Activated naive CD8-positive, alpha-beta T cell treated with anti-CD3 and anti-CD28 coated beads, Interleukin-2, amount 50 U/mL, for 24 hours (primary cell): Measurements from ENCODE around the gene ARID5B.
A peak's percentile ranks its signal among the peaks of the same experiment; 100 is the strongest.

Experiments used
- ATAC-seq: fragments of 150-1000 bp; cut with Tn5 transposase; one replicate; pipeline ENCODE4 v1.10.0; 2021
- DNase-seq: peaks from one replicate; pipeline ENCODE4 v3.0.0; 2021
- H3K27ac Mint-ChIP-seq: one replicate; pipeline ENCODE4 v1.8.0; 2021; ENCODE audit warnings: mild to moderate bottlenecking, mixed read lengths
- H3K27me3 Mint-ChIP-seq: one replicate; pipeline ENCODE4 v1.8.0; 2021; ENCODE audit warnings: mixed read lengths
- H3K36me3 Mint-ChIP-seq: one replicate; pipeline ENCODE4 v1.8.0; 2021; ENCODE audit warnings: low read depth, mixed read lengths
- H3K4me1 Mint-ChIP-seq: one replicate; pipeline ENCODE4 v1.8.0; 2021; ENCODE audit warnings: mixed read lengths
- H3K4me3 Mint-ChIP-seq: one replicate; pipeline ENCODE4 v1.8.0; 2021; ENCODE audit warnings: mild to moderate bottlenecking, moderate library complexity, mixed read lengths
- H3K9me3 Mint-ChIP-seq: one replicate; pipeline ENCODE4 v1.8.0; 2021; ENCODE audit warnings: mixed read lengths

ARID5B gene

DNA sequence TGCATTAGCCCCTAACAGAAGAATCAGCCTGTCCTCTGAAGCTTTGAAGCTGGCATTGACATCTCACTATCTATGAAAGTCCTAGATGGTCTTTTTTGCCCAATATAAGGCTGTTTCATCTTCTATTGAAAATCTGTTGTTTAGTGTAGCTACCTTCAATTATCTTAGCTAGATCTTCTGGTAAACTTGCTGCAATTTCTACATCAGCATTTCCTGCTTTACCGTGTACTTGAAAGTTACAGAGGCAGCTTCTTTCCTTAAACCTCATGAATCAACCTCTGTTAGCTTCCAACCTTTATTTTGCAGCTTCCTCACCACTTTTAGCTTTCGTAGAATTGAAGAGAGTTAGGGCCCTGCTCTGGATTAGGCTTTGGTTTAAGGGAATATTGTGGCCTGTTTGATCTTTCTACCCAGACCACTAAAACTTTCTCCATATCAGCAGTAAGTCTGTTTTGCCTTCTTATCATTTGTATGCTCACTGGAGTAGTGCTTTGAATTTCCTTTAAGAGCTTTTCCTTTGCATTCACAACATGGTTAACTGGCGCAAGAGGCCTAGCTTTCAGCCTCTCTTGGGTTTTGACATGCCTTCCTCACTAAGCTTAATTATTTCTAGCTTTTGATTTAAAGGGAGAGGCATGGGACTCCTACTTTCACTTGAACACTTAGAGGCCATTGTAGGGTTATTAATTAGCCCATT is 32.5 kb downstream of the ARID5B start:
- DNase-seq: no peak
- Mint-ChIP-seq H3K9me3 (peaks cover 3% of the 10 kb centered on the region), H3K27ac (peak overlapping the region; percentile 70), H3K36me3 (peaks cover 49% of the 10 kb centered on the region), H3K27me3 (no peaks in the 10 kb centered on the region), H3K4me3 (no peak overlapping the region), H3K4me1 (peaks cover 70% of the 10 kb centered on the region)
- no peak for ATAC-seq

DNA sequence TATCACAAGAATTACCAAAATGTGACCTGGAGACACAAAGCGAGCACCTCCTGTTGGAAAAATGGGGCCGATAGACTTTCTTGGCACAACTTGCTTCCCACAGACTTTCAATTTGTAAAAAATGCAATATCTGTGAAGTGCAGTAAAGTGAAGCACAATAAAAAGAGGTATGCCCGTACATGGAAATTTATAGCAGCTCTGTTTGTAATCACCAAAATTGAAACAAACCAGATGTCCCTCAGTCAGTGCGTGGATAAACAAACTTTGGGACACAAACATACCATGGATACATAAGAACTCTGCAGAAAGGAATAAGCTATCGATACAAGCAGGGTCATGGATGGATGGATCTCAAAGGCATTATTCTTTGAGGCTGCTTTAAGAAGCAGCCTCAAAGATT is 33.6 kb downstream of the ARID5B start:
- no peak overlapping the region for H3K4me3 Mint-ChIP-seq
- peak overlapping the region; percentile 53 for H3K27ac Mint-ChIP-seq
- H3K4me1 Mint-ChIP-seq: peaks cover 77% of the 10 kb centered on the region
- no peaks in the 10 kb centered on the region for H3K27me3 Mint-ChIP-seq
- ATAC-seq (no peak), DNase-seq (no peak)
- H3K36me3 Mint-ChIP-seq: peaks cover 40% of the 10 kb centered on the region
- H3K9me3 Mint-ChIP-seq: peaks cover 3% of the 10 kb centered on the region

DNA sequence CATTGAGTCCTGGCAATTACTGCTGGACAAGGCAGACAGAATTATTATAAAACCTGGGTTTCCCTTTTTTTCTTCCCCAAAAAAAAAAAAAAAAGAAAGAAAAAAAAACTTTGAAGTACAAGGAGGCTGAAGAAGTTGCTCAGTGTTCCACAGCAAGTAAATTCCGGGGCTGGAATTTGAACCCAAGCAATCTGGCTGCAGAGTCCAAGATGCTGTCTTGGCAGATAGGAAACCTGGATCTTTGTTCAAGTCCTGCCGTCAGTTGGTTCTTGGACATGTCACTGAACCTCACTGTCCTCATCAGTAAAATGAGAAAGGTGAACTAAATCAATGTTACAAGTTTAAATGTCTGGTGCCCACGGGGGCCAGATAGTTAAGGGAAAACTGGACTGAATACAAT is 35.3 kb downstream of the ARID5B start:
- H3K36me3 Mint-ChIP-seq: peaks cover 47% of the 10 kb centered on the region
- ATAC-seq (no peak), DNase-seq (no peak)
- peaks cover 88% of the 10 kb centered on the region for H3K4me1 Mint-ChIP-seq
- H3K4me3 Mint-ChIP-seq: no peak overlapping the region
- peak overlapping the region; percentile 95 for H3K27ac Mint-ChIP-seq
- no peaks in the 10 kb centered on the region for H3K27me3 Mint-ChIP-seq
- peaks cover 3% of the 10 kb centered on the region for H3K9me3 Mint-ChIP-seq

DNA sequence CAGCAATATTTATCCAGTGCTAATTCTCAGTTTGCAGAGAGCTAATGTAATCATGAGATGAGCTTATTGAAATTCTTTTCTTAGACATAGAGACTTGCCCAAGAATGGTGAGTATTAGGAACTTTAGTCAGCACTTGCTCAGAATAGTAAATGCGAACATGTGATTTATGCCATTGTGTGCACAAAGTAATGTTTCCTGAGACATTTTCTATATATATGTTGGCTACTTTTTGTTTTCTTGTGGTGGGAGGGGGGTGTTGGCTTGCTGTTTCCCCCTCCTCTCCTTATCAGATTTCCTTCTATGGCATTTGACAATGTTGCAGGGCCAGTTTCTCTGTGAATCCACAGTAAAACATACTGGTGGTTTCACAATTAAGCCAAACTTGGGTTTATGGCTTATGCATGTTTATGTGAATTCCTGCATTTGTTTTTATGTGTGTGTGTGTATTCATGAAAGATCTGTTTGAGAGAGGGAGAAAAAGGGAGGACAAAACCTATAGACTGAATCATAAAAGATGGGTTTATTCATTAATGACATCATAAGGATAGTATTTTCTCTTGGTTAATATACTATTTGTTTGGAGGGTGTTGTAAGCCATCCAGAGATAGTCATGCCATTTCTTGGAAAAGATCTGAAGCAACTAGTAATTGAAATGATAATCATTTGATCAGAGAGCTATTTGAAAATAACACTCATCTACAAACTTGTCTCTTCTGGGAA is 36.3 kb downstream of the ARID5B start:
- peaks cover 45% of the 10 kb centered on the region for H3K36me3 Mint-ChIP-seq
- H3K9me3 Mint-ChIP-seq: peaks cover 3% of the 10 kb centered on the region
- H3K27ac Mint-ChIP-seq: peak overlapping the region; percentile 95
- DNase-seq: no peak
- ATAC-seq: no peak
- H3K27me3 Mint-ChIP-seq: no peaks in the 10 kb centered on the region
- H3K4me1 Mint-ChIP-seq: peaks cover 90% of the 10 kb centered on the region
- H3K4me3 Mint-ChIP-seq: peak overlapping the region; percentile 62

DNA sequence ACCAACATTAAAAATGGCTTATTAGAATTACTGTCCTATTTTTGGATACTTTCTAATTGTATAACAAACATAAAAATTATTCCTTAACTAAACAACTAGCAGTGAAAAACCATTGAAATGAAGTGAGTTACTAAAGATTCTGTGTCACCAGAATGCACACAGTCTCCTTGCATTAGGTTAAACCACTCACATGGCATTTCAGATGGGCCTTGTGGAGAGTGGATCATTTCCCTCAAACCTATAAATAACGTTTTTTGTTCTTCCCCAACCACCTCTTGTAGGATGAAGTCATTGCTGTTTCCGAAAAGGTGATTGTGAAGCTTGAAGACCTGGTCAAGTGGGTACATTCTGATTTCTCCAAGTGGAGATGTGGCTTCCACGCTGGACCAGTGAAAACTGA is 38.4 kb downstream of the ARID5B start:
- peaks cover 45% of the 10 kb centered on the region for H3K36me3 Mint-ChIP-seq
- no peaks in the 10 kb centered on the region for H3K9me3 Mint-ChIP-seq
- DNase-seq: no peak
- peak overlapping the region; percentile 62 for H3K4me3 Mint-ChIP-seq
- H3K4me1 Mint-ChIP-seq: peaks cover 91% of the 10 kb centered on the region
- H3K27me3 Mint-ChIP-seq: no peaks in the 10 kb centered on the region
- peak overlapping the region; percentile 95 for H3K27ac Mint-ChIP-seq
- no peak for ATAC-seq

DNA sequence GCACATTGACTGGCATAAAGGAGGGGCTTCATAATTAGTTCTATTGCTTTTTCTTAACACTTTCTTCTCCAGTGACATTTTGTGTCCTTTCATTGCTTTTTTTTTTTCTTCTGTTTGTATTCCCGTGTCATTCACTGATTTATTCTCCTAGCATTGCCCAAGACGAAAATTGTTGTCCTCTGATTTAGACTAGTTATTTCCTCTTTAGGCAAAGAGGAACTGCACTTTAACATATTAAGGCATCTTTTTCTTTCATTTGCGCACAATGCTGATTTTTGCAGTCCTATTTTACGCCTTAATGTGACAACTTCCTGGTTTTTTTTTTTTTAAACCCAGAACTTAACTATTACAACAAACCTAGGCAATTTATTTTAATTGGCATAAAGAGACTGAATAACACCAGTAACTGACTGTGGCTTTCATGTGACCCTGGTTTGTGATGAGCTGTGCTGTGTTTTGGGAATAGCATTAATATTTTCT is 39.7 kb downstream of the ARID5B start:
- ATAC-seq (no peak), DNase-seq (no peak)
- Mint-ChIP-seq H3K4me1 (peaks cover 93% of the 10 kb centered on the region), H3K27me3 (no peaks in the 10 kb centered on the region), H3K4me3 (peak overlapping the region; percentile 71), H3K36me3 (peaks cover 47% of the 10 kb centered on the region), H3K9me3 (no peaks in the 10 kb centered on the region), H3K27ac (peak overlapping the region; percentile 98)

DNA sequence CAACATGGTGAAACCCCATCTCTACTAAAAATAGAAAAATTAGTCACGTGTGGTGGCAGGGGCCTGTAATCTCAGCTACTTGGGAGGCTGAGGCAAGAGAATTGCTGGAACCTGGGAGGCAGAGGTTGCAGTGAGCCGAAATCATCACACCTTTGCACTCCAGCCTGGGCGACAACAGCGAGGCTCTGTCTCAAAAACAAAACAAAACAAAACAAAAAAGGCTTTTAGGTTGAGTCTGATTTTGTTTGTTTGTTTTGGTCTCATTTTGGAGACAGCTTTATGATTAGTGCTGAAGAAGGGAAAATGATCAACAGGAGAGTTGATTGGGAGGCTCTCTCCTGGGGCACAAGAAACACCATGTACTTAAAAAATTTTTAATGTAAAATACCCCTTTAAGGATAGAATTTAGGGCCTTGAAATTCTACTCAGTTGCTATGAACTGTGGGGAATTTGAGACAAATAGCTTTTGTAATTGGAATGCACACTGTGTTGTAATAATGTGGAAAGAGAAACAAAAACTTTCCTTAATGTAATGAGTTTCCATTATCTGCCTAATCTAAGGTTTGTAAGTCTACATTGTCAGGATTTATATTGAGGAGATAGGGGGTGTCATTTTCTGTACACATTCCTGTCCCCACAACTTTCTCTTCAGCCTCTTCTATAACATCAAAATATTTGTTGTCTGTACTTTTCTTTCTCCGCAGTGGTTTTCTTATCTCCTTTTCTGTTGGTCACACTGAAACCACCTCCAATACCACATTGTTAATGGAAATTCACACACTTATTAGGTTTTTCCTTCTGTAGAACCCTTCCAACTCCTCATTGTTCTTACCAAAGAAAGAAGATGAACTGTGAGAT is 41.3 kb downstream of the ARID5B start:
- DNase-seq: no peak
- peak overlapping the region; percentile 98 for H3K27ac Mint-ChIP-seq
- peaks cover 58% of the 10 kb centered on the region for H3K36me3 Mint-ChIP-seq
- ATAC-seq: peak; percentile 48
- peaks cover 81% of the 10 kb centered on the region for H3K4me1 Mint-ChIP-seq
- no peaks in the 10 kb centered on the region for H3K9me3 Mint-ChIP-seq
- no peaks in the 10 kb centered on the region for H3K27me3 Mint-ChIP-seq
- peak overlapping the region; percentile 71 for H3K4me3 Mint-ChIP-seq

DNA sequence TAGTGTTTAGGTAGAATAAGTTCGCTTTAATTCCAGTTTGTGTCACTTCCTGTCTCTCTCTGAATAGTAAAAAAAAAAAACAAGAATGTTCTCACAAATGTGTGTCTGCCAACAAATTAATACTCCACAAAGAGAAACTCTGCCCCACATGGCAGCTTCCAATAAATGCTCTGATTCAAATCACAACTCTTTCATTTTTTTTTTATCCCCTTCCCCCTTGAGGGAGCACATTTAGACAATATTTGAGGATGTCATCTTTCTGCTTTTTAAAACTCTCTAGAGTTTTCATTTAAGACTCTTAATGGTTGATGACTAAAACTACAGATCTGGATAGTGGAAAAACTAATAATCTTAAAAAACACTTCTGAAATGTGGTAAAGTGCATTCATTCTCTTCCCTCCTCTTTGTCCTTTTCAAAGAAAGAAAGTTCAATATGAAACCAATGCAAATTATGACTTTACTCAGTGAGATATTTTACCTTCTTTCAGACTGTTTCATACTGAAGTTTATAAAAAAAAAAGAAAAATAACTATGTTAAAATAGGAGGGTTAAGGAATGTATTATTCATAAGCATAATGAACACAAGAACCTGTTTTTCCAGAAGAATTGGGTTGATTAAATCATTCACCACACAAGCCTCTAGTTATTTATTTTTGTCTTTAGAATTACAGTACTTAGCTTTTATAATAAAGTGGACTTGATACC is 42.3 kb downstream of the ARID5B start:
- DNase-seq (no peak), ATAC-seq (peak; percentile 69)
- peaks cover 71% of the 10 kb centered on the region for H3K4me1 Mint-ChIP-seq
- no peaks in the 10 kb centered on the region for H3K27me3 Mint-ChIP-seq
- no peaks in the 10 kb centered on the region for H3K9me3 Mint-ChIP-seq
- peak overlapping the region; percentile 71 for H3K4me3 Mint-ChIP-seq
- peaks cover 61% of the 10 kb centered on the region for H3K36me3 Mint-ChIP-seq
- peak overlapping the region; percentile 98 for H3K27ac Mint-ChIP-seq

DNA sequence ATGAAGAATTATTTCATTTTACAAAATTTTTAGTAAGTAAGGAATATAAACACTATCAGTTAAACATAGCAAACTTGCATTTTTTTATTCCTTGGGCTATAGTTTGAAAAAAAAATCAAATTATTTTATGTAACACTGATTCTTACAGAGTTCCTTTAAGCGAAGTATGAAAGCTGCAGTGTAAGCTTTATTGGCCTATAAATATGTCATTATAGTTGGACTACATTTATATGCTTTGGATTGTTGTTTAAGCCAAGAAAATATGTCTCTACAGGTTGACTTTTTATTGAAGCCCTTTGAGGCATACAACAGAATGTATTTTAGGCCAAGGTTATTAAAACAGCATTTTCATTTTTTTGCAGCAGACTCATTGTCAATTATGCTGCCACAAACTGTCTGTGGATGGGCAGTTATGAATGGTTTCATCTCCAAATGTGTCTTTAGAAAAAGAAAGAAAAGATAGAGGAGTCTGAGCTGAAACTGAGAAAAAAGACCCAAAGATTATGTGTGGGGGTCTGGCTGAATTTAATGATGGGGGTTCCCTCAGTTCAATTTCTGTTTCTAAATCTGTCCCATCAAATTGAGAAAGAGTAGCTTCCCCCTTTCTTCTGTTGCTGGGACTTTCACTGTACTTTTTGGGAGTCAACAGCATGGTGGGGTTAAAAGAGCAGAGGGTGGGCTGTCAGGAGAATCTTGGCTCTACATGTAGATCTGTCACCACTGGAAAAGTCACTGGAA is 43.1 kb downstream of the ARID5B start:
- DNase-seq: no peak
- Mint-ChIP-seq H3K36me3 (peaks cover 68% of the 10 kb centered on the region), H3K27ac (peak overlapping the region; percentile 98), H3K4me1 (peaks cover 64% of the 10 kb centered on the region), H3K9me3 (no peaks in the 10 kb centered on the region), H3K4me3 (peak overlapping the region; percentile 71), H3K27me3 (no peaks in the 10 kb centered on the region)
- no peak for ATAC-seq

DNA sequence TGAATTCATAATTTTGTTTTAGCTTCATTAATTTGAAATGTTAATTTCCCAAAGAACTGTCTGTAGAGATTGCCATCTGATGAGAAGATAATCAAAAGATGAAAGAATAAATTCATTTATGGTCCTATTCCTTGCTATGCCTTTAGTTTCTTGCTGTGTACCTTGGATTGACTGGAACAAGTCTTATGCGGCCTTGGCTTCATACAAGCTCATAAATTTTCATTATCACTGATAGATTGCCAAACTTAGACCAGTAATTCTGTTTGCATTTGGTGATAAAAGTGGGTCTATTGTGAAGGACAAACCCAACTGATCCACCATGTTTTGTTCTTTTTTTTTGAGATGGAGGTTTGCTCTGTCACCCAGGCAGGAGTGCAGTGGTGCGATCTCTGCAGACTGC is 48.2 kb downstream of the ARID5B start:
- Mint-ChIP-seq H3K27me3 (no peaks in the 10 kb centered on the region), H3K36me3 (peaks cover 71% of the 10 kb centered on the region), H3K9me3 (no peaks in the 10 kb centered on the region), H3K27ac (no peak overlapping the region), H3K4me1 (peaks cover 29% of the 10 kb centered on the region), H3K4me3 (no peak overlapping the region)
- ATAC-seq: no peak
- DNase-seq: no peak

DNA sequence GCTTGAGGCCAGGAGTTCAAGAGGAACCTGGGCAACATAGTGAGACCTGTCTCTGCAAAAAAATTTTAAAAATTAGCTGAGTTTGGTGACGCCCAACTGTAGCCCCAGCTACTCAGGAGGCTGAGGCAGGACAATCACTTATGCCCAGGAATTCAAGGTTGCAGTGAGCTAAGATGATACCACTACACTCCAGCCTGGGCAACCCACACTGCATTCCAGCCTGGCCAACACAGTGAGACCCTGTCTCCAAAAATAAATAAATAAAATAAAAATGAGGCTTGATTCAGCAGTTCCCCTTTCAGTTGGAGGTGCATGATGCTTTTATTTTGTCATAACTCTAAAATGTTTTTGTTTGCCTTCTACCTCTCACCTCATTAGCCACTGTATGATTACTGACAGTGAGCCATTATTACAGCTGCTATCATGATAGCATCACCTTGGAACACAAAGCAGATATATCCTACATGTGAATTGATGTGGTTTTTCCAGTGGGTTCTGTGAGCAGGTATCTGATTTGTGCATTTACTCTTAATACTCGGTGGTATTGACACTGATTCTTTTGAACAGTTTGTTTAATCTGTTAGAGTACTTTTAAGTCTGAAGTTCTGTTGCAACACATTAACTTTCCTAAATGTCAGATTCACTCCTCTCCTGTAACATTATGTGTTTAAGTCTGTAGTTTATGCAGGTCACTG is 49.1 kb downstream of the ARID5B start:
- no peaks in the 10 kb centered on the region for H3K27me3 Mint-ChIP-seq
- no peak overlapping the region for H3K27ac Mint-ChIP-seq
- no peak for ATAC-seq
- peaks cover 72% of the 10 kb centered on the region for H3K36me3 Mint-ChIP-seq
- peaks cover 26% of the 10 kb centered on the region for H3K4me1 Mint-ChIP-seq
- no peak overlapping the region for H3K4me3 Mint-ChIP-seq
- DNase-seq: no peak
- no peaks in the 10 kb centered on the region for H3K9me3 Mint-ChIP-seq

DNA sequence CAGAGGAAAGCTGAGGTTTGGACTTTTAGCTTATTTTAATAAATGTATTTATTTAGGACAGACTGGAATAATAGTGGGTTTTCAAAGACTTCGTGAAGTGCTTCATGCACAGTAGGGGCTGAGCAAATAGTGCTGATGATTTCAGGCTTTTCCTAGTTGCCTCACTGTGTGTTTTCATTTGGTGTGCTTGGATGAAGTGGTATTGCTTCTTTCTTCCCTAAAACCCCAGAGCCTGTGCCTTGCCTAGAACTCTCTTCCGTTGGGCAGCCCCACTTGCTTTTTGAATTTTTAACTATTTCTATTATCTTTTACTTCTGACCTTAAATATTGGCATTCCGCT is 49.6 kb downstream of the ARID5B start:
- H3K36me3 Mint-ChIP-seq: peaks cover 71% of the 10 kb centered on the region
- no peaks in the 10 kb centered on the region for H3K27me3 Mint-ChIP-seq
- peaks cover 26% of the 10 kb centered on the region for H3K4me1 Mint-ChIP-seq
- ATAC-seq (no peak), DNase-seq (no peak)
- no peak overlapping the region for H3K4me3 Mint-ChIP-seq
- no peaks in the 10 kb centered on the region for H3K9me3 Mint-ChIP-seq
- H3K27ac Mint-ChIP-seq: no peak overlapping the region

DNA sequence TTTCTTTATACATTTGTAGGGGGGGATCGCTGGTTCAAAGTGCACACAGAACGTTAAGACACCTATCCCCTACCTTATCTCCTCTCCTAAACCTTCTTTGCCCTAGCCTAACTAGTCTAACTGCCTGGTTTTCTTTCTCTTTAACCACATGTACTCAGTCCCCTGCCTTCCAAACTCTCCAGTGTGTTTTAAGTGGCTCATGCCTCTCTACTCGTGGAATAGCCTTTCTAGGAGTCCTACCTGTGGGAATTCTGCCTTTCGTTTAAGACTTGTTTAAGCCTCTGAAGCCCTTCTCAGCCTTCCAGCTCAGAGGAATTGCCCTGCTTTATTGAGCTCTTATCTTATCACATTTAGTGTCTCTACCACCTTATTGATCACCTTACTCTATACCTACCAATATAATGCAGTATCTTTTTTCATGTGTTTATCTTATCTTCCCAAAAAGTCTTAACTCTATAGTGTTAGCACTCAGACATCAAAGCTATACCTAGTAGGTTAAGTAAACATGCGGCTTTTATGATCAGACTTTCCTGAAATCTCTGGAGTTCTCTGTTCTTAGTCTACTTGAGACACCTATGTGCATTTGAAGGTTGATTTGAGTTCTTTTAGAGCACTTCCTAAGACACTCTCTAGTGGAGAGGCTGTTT is 50.7 kb downstream of the ARID5B start:
- Mint-ChIP-seq H3K27ac (peak overlapping the region; percentile 25), H3K4me3 (no peak overlapping the region), H3K9me3 (no peaks in the 10 kb centered on the region), H3K27me3 (no peaks in the 10 kb centered on the region), H3K36me3 (peaks cover 71% of the 10 kb centered on the region), H3K4me1 (peaks cover 31% of the 10 kb centered on the region)
- DNase-seq (no peak), ATAC-seq (no peak)
